HepG2 (cell line): ENCODE data around the gene DNMT1. TPM values are rescaled to one million over a fixed set of nuclear protein-coding genes. Genes with fewer than 3 reads are reported as not detected.

ENCODE experiments used
- FOXK1 ChIP-seq: sonication (generic); formaldehyde crosslinking; IDR thresholded peaks from 2 replicates; pipeline ENCODE4 v1.4.0; 2020; ENCODE audit warnings: low read depth, missing genetic modification reagents, borderline replicate concordance
- FOXM1 ChIP-seq: sonication (generic); formaldehyde crosslinking; IDR thresholded peaks from 2 replicates; pipeline ENCODE4 v1.5.0; 2020; ENCODE audit warnings: missing genetic modification reagents
- KDM2A ChIP-seq: sonication (generic); formaldehyde crosslinking; IDR thresholded peaks from 2 replicates; pipeline ENCODE4 v1.4.0; 2020; ENCODE audit warnings: low read depth, missing genetic modification reagents, borderline replicate concordance
- KDM6A ChIP-seq: IDR thresholded peaks from 2 replicates; pipeline ENCODE4 v1.6.1; 2016; ENCODE audit warnings: low read depth
- KLF15 ChIP-seq: sonication (generic); formaldehyde crosslinking; IDR thresholded peaks from 2 replicates; pipeline ENCODE4 v1.8.1; 2023; ENCODE audit warnings: borderline replicate concordance, mild to moderate bottlenecking, inconsistent platforms, missing genetic modification reagents, mixed read lengths
- KMT2A ChIP-seq: sonication (generic); formaldehyde crosslinking; IDR thresholded peaks from 2 replicates; pipeline ENCODE4 v1.4.0; 2020; ENCODE audit warnings: missing genetic modification reagents
- NR2F6 ChIP-seq, 2 experiments: IDR thresholded peaks; 2 replicates each; pipeline ENCODE4 v1.6.1; 2016; ENCODE audit warnings: antibody characterized with exemption in 1 of 2, mild to moderate bottlenecking in 1 of 2
- PHF21A ChIP-seq: sonication (generic); formaldehyde crosslinking; IDR thresholded peaks from 2 replicates; pipeline ENCODE4 v1.5.0; 2020; ENCODE audit warnings: mild to moderate bottlenecking, missing genetic modification reagents
- POLR2G ChIP-seq: fragments of 200-400 bp; formaldehyde crosslinking; IDR thresholded peaks from 2 replicates; pipeline ENCODE4 v1.6.1; 2018; ENCODE audit warnings: mild to moderate bottlenecking, low read depth, low read length, moderate library complexity
- SALL1 ChIP-seq: sonication (generic); formaldehyde crosslinking; IDR thresholded peaks from 2 replicates; pipeline ENCODE4 v1.8.0; 2022; ENCODE audit warnings: mild to moderate bottlenecking, missing genetic modification reagents
- SKIL ChIP-seq: sonication (generic); formaldehyde crosslinking; IDR thresholded peaks from 2 replicates; pipeline ENCODE4 v1.8.0; 2022; ENCODE audit warnings: missing genetic modification reagents, mild to moderate bottlenecking, moderate library complexity, borderline replicate concordance
- SNAPC4 ChIP-seq: sonication (generic); formaldehyde crosslinking; IDR thresholded peaks from 2 replicates; pipeline ENCODE4 v1.4.0; 2020; ENCODE audit warnings: mild to moderate bottlenecking, missing genetic modification reagents
- SOX6 ChIP-seq, 2 experiments: fragments of 450-650 bp in 1 of 2; sonication (generic) in 1 of 2; formaldehyde crosslinking in 1 of 2; IDR thresholded peaks; 2 replicates each; pipeline versions ENCODE4 v1.4.0 to v1.6.1; 2017 to 2020; ENCODE audit warnings: antibody characterized with exemption in 1 of 2, mild to moderate bottlenecking in 1 of 2, missing genetic modification reagents in 1 of 2
- TCF12 ChIP-seq, 2 experiments: fragments of 450-650 bp in 1 of 2; sonication (generic) in 1 of 2; formaldehyde crosslinking in 1 of 2; IDR thresholded peaks; 2 replicates each; pipeline versions ENCODE4 v1.6.1 to v1.8.0; 2017 to 2022; ENCODE audit warnings: antibody characterized with exemption in 1 of 2, mild to moderate bottlenecking in 1 of 2, missing genetic modification reagents in 1 of 2, moderate library complexity in 1 of 2
- YEATS4 ChIP-seq: sonication (generic); formaldehyde crosslinking; IDR thresholded peaks from 2 replicates; pipeline ENCODE4 v1.4.0; 2020; ENCODE audit warnings: missing genetic modification reagents, borderline replicate concordance
- ZFP90 ChIP-seq: sonication (generic); formaldehyde crosslinking; IDR thresholded peaks from 2 replicates; pipeline ENCODE4 v1.8.0; 2022; ENCODE audit warnings: missing genetic modification reagents, mild to moderate bottlenecking, inconsistent platforms, borderline replicate concordance
- ZNF580 ChIP-seq: IDR thresholded peaks from 2 replicates; pipeline ENCODE4 v1.6.1; 2016; ENCODE audit warnings: low read depth, borderline replicate concordance
- ZNF670 ChIP-seq: sonication (generic); formaldehyde crosslinking; IDR thresholded peaks from 2 replicates; pipeline ENCODE4 v1.8.0; 2022; ENCODE audit warnings: mild to moderate bottlenecking, missing genetic modification reagents, borderline replicate concordance
- ZNF720 ChIP-seq: sonication (generic); formaldehyde crosslinking; IDR thresholded peaks from 2 replicates; pipeline ENCODE4 v1.4.0; 2020; ENCODE audit warnings: missing genetic modification reagents
- ZNF746 ChIP-seq: sonication (generic); formaldehyde crosslinking; IDR thresholded peaks from 2 replicates; pipeline ENCODE4 v1.8.0; 2022; ENCODE audit warnings: mild to moderate bottlenecking, missing genetic modification reagents
- polyA plus RNA-seq, 8 experiments: library from polyadenylated mRNA; depleted of rRNA in 3 of 8; stranded (reverse) in 7 of 8; unstranded in 1 of 8; fragments of >200 nt; fragmentation: Illumina TruSeq in 4 of 8; extraction: Trizol in 4 of 8; gene quantifications; 2 replicates each; pipeline versions ENCODE4 v1.2.1 to v1.2.3, GENCODE V29; 2011 to 2016; ENCODE audit warnings: low read depth in 4 of 8, missing spikeins in 1 of 8, mixed read lengths in 1 of 8; ENCODE audit not compliant: insufficient read depth in 1 of 8
- total RNA-seq, 5 experiments: library from RNA; depleted of rRNA; stranded (reverse); fragments of >200 nt; fragmentation: Illumina TruSeq; extraction: Trizol; gene quantifications; 2 replicates each; pipeline ENCODE4 v1.2.3, GENCODE V29; 2016; ENCODE audit warnings: low read depth in 1 of 5

Gene DNMT1
- total and polyA plus RNA-seq, 2 of the 13 experiments (the other 11 are each of a cell fraction or from before 2014, with no cell fraction given): 31.2 to 91.1 TPM

GRCh38 chr19:10086591-10087192 is 108.1 kb downstream of the DNMT1 start (continued):
- TF ChIP-seq TCF12 (IDR thresholded peaks at IDR 0.05) (no peak), TCF12 (CRISPR knock-in tag; IDR thresholded peaks at IDR 0.05) (0 out of 2 replicates have a peak, but pooled peaks have one; percentile 55), ZNF720 (CRISPR knock-in tag) (no peak), KMT2A (CRISPR knock-in tag) (no peak), NR2F6 (IDR thresholded peaks at IDR 0.05) (peak; percentile 97), NR2F6 (CRISPR knock-in tag; IDR thresholded peaks at IDR 0.05) (peak; percentile 89), SKIL (peak; percentile 89), SALL1 (CRISPR knock-in tag) (0 out of 2 replicates have a peak, but pooled peaks have one; percentile 7), ZNF746 (CRISPR knock-in tag) (0 out of 2 replicates have a peak, but pooled peaks have one; percentile 22), KDM6A (CRISPR knock-in tag) (peak; percentile 44), YEATS4 (CRISPR knock-in tag) (peak; percentile 48; the same call in 1 of the 2 replicates), PHF21A (CRISPR knock-in tag) (peak; percentile 78), KLF15 (CRISPR knock-in tag) (no peak), ZFP90 (CRISPR knock-in tag) (0 out of 2 replicates have a peak, but pooled peaks have one; percentile 41), FOXM1 (no peak), ZNF580 (CRISPR knock-in tag) (no peak), ZNF670 (no peak), KDM2A (CRISPR knock-in tag) (peak; percentile 50; the same call in 1 of the 2 replicates), SOX6 (IDR thresholded peaks at IDR 0.05) (no peak), SOX6 (CRISPR knock-in tag; IDR thresholded peaks at IDR 0.05) (peak; percentile 62; the same call in 1 of the 2 replicates), POLR2G (0 out of 2 replicates have a peak, but pooled peaks have one; percentile 12), FOXK1 (CRISPR knock-in tag) (no peak), SNAPC4 (CRISPR knock-in tag) (peak; percentile 4; the same call in 1 of the 2 replicates)
